NK-92 treated with Interleukin-12 subunit alpha and Interleukin-12 subunit beta, amount 100 ng/mL, for 24 hours (cell line): ENCODE data around the gene TEX261.
A peak's percentile ranks its signal among the peaks of the same experiment; 100 is the strongest.

Experiments used
- DNase-seq: peaks from one replicate; lab custom pipeline; 2025; lab: John Stamatoyannopoulos, UW

Gene TEX261

GRCh38 chr2:70981866-70982810, 12.5 kb downstream of the TEX261 start:
- DNase-seq: no peak

GRCh38 chr2:70981421-70981820, 13.3 kb downstream of the TEX261 start:
- no peak for DNase-seq

DNA sequence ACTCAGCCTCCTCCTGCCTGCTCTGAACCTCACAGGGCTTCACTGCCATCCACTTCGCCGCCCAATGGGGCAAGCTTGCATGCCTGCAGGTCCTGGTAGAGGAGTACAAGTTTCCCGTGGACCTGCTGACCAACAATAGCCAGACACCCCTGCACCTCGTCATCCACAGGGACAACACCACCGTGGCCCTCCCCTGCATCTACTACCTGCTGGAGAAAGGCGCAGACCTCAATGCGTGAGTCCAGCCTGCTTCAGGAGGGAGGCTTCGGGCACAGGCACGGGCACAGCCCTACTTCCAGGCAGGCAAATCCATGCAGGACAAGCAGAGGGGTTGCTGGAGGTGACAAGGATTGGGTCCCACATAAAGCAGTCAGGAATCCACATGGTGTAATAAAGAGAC, 15.0 kb downstream of the TEX261 start:
- no peak for DNase-seq

DNA sequence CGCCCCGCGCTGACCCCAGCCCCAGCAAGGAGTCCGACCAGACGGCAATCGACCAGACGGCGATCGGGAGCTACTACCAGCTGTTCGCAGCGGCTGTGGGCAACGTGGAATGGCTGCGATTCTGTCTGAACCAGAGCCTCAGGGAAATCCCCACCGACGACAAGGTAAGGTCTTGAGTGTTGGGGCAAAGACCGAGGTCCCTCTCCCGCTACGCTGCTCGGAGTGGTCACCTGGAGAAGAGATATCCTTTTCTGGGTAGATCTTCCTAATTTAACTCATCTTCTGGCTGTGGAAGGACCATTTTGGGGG, 15.5 kb downstream of the TEX261 start:
- DNase-seq: no peak

DNA sequence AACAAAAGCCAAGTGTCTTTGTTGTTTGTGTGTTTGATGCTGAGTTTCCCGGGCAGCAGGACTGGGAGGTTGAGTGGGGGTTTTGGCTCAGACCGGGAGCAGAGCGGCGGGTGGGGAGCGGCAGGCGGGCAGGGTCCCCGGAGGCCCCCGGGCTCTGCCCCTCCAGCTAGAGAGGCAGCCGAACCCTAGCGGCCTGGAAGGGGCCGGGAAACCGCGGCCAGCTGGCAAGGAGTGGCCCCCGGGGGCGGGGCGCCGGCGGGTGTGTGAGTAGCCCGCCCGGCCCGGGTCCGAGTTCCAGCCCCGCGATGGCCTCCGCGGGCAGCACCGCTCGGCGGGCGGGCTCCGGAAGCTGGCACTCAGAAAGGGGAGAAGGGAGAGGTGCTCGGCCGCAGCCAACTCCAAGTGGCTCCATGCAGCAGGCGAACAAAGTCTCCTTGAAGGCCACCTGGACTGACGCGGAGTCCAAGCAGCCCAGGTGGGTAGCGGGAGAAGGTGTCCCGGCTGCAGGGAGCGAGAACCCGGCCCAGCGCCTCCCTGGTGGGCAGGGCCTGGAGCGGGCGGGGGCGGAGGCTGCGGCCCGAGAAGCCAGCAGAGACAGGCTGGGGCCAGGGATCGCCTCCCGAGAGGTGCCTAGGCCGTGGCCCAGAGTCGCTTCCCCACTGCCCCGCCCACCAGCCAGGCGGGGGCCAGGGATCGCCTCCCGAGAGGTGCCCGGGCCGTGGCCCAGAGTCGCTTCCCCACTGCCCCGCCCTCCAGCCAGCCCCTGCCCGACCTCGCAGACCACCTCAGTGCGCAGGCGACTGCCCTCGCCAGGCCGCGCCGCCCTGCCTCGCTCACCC, 16.1 kb downstream of the TEX261 start, which contains the start of gene ANKRD53:
TSS of gene ANKRD53 (plus strand) at position 290 of the 839 bp plus-strand sequence. CDS start at position 306, 16 bp downstream.
- DNase-seq: no peak

- DNase-seq: no peak
Measured at GRCh38 chr2:70977605-70978205, 17.0 kb downstream of the TEX261 start.

- no peak for DNase-seq
Measured at GRCh38 chr2:70975237-70975636, 19.4 kb downstream of the TEX261 start.

- DNase-seq: no peak
Measured at GRCh38 chr2:70974592-70974991, 20.1 kb downstream of the TEX261 start.

GRCh38 chr2:70967189-70967588, 27.5 kb downstream of the TEX261 start:
- no peak for DNase-seq

- DNase-seq: no peak
Measured at GRCh38 chr2:70966681-70967080, 28.0 kb downstream of the TEX261 start.

DNA sequence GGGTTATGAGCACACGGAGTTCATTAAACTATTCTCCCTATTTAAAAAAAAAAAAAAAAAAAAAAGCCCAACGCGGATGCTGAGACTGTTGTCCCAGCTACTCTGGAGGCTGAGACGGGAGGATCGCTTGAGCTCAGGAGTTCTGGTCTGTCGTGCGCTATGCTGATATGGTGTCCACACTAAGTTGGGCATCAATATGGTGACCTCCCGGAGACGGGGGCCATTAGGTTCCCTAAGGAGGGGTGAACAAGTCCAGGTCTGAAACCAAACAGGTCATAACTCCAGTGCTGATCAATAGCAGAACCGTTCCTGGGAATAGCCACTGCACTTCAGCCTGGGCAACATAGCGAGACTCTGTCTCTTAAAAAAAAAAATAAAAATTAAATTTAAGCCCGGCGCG, 29.2 kb downstream of the TEX261 start:
- no peak for DNase-seq

- peak; percentile 47 for DNase-seq
Measured at GRCh38 chr2:70964596-70965386, 29.9 kb downstream of the TEX261 start.

DNA sequence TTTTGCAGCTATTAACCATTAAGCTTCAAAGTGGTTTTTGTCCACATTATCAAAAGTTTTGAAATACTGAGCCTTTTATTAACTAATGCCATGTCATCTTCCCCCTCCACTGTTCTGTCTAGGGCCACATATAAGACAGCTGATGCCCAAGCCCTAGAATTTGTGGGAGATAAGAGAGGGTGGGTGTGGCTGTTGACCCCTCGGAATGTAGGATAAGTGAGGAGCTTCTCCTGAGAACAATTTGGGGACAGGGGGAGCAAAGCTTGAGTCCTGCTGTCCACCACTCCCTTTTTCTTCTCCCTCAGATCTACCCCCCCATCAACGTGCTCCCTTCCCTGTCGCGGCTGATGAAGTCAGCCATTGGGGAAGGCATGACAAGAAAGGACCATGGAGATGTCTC, 30.5 kb downstream of the TEX261 start:
- no peak for DNase-seq

DNA sequence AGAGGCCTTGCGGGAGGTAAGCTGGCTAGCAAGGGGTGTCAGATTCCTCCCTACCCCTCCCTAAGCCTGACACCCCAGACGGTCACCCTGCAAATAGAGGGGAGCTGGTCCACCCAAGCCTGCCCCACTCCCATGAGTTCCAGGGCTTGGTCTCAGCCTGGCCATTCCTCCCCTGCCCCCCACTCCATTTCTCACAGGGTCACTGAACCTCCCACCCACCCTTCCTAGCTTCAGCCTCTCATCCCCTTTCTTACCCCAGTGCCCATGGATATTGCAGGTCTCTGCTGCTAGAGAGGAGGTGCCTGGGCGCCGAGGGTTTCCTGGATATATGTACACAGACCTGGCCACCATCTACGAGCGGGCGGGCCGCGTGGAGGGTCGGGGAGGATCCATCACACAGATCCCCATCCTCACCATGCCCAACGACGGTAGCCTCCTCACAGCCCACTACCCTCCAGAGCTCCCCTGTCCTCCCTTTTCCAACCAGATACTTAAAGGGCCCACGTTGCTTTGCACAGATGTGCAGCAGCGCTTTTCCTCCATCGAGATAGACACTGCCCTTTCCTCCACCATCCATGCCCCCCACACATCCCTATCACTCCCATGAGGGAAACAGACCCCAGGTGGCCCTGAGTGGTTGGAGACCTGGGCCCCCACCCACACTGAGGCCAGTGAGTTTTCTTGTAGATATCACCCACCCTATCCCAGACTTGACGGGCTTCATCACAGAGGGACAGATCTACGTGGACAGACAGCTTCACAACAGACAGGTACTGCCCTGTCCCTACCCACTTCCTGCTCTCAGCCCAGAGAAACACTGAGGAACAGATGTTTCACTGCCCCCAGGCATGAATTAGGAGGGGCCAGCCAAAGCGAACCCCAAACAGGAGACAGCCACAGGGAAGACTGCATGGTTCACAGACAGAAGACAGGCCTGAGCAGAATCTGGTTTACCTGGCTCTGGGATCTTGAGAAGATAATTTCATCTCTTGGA, 31.5 kb downstream of the TEX261 start:
- no peak for DNase-seq

- no peak for DNase-seq
Measured at GRCh38 chr2:70962211-70962884, 32.3 kb downstream of the TEX261 start.

DNA sequence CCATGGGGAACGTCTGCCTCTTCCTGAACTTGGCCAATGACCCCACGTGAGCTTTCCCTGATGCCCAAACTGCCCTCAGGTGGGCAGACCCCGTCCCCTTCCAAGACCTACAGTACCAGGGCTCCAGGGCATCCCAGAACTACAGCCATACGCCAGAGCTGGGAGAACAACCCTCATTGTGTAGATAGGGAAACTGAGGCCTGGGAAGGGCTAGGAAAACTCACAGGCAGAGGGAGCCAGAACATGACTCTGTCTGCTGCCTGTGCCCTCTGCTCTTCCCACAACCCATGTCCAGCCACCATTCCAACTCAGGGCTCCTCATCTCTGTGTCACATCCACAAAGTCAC, 33.1 kb downstream of the TEX261 start:
- DNase-seq: no peak

GRCh38 chr2:70960833-70961647, 33.6 kb downstream of the TEX261 start:
- no peak for DNase-seq

GRCh38 chr2:70959851-70960832, 34.5 kb downstream of the TEX261 start:
- no peak for DNase-seq
